Choroid plexus epithelial cell (primary cell): ENCODE measurements around the gene CFAP73.

Source experiments
- DNase-seq: peaks from one replicate; pipeline ENCODE4 v3.0.0-alpha.2; 2010; ENCODE audit warnings: low read depth
- H3K4me3 ChIP-seq: 2 replicates; pipeline ENCODE4 v1.5.1; 2011; ENCODE audit warnings: low read depth, mild to moderate bottlenecking, control low read depth, low read length, moderate library complexity
- TF ChIP-seq, protein P1 (sequence below): conservative IDR thresholded peaks from 2 replicates; pipeline ENCODE4 v1.5.1; 2011; ENCODE audit warnings: low read depth, mild to moderate bottlenecking, control low read depth, inconsistent platforms, low read length, moderate library complexity

The CFAP73 gene

GRCh38 chr12:113151655-113152054 lies 2.1 kb downstream of the CFAP73 start:
- TF ChIP-seq, protein P1, sequence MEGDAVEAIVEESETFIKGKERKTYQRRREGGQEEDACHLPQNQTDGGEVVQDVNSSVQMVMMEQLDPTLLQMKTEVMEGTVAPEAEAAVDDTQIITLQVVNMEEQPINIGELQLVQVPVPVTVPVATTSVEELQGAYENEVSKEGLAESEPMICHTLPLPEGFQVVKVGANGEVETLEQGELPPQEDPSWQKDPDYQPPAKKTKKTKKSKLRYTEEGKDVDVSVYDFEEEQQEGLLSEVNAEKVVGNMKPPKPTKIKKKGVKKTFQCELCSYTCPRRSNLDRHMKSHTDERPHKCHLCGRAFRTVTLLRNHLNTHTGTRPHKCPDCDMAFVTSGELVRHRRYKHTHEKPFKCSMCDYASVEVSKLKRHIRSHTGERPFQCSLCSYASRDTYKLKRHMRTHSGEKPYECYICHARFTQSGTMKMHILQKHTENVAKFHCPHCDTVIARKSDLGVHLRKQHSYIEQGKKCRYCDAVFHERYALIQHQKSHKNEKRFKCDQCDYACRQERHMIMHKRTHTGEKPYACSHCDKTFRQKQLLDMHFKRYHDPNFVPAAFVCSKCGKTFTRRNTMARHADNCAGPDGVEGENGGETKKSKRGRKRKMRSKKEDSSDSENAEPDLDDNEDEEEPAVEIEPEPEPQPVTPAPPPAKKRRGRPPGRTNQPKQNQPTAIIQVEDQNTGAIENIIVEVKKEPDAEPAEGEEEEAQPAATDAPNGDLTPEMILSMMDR: no peak
- no peak overlapping the region for H3K4me3 ChIP-seq
- no peak for DNase-seq

DNA sequence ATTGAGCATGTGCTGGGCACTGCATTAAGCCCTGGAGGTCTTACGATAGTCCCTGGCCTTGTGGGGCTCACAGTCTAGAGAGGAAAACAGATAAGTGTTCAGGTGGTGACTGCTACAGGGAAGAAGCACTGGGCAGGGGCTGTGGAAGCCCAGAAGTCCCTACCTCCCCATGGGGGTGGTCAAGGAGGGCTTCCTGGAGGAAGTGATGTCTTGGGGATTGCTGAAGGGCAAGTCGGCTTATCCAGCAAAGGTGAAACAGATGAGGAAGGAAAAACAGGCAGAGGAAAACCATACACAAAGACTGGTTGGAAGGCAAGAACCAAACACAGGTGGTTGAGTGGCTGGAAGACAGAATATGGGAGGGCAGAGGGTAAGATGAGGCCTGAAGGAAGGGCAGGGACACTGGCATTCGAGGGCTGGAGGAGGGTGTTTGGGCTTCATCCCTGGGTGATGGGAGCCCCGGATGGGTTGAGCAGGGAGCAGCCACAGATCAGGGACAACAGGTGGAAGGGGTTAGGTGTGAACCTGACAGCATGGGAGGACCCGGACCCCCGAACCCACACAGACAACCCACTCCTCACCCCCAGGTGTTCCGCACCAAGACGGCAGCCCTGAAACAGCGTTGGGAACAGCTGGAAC lies 2.8 kb downstream of the CFAP73 start:
- TF ChIP-seq, protein P1: no peak
- DNase-seq: no peak
- no peak overlapping the region for H3K4me3 ChIP-seq

GRCh38 chr12:113152835-113153814 lies 3.6 kb downstream of the CFAP73 start:
- peak; percentile 73 for DNase-seq
- TF ChIP-seq, protein P1: peak; percentile 50
- peak overlapping the region; percentile 26 for H3K4me3 ChIP-seq

DNA sequence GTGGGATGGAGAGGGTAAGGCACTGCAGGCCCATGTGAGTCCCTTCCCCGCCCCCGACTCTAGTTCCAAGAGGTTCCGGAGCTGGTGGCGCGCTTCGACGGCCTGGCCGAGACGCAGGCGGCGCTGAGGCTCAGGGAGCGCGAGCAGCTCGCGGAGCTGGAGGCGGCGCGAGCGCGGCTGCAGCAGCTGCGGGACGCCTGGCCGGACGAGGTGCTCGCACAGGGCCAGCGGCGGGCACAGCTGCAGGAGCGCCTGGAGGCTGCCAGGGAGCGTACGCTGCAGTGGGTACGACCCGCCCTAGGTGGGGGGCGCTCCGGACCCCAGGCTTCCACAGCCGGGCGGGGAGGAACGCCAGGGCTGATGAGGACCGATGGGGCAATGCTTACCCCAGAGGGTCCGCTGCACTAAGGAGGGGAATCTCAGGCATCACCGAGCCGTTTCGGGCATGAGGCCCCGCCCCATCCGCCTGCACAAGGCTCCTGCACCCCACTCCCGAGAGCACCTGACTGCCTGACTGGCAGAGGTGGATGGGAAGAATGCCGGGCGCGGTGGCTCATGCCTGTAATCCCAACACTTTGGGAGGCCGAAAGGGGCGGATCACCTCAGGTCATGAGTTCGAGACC lies 4.9 kb downstream of the CFAP73 start:
- DNase-seq: peak; percentile 30
- no peak overlapping the region for H3K4me3 ChIP-seq
- TF ChIP-seq, protein P1: no peak

DNA sequence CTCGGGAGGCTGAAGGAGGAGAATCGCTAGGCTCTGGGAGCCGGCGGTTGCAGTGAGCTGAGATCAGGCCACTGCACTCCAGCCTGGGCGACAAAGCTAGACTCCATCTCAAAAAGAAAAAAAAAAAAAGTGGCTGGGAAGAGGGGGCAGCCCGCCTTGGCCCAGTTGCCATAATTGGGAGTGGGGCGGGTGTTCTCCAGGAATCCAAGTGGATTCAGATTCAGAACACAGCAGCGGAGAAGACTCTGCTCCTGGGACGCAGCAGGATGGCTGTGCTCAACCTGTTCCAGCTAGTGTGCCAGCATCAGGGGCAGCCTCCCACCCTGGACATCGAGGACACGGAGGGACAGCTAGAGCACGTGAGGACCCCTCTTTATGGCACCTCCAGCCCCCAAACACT lies 5.5 kb downstream of the CFAP73 start:
- no peak overlapping the region for H3K4me3 ChIP-seq
- no peak for DNase-seq
- TF ChIP-seq, protein P1: no peak

GRCh38 chr12:113155646-113156045 lies 6.1 kb downstream of the CFAP73 start:
- no peak overlapping the region for H3K4me3 ChIP-seq
- no peak for DNase-seq
- TF ChIP-seq, protein P1: no peak
